Fibroblast of skin of scalp (primary cell): ENCODE data around the gene DOC2B.
A peak's percentile ranks its signal among the peaks of the same experiment; 100 is the strongest.
"Not testable (repeated sequence)": the region's sequence is repeated elsewhere in the genome, so short reads cannot be mapped to it uniquely, and the experiment has no call there.

Source experiments
- DNase-seq: peaks from one replicate; pipeline ENCODE4 v3.0.0-alpha.2; 2013

DOC2B gene

DNA sequence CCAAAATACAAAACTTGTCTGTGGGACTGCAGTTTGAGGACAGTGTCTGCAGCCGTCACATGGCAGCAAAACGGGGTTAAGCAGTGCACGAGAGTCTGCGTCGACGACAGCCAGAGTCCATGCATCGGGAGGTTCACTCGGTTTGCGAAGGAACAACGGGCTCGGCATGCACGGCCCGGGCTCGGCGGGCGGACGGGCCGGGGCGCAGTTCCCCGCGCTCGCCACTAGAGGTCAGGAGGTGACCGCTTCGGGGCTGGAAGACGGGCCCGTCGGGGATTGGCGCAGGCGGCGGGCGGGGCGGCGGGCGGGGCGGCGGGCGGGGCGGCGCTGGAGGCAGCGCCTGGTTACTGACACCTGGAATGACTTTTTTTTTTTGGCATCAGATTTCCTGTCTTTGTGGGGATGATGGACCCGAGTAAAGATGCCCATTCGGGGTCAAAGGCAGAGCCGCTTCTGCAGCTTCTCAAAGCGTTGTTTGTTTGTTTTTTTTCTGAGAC is 37.6 kb downstream of the DOC2B start:
- peak; percentile 59 for DNase-seq

DNA sequence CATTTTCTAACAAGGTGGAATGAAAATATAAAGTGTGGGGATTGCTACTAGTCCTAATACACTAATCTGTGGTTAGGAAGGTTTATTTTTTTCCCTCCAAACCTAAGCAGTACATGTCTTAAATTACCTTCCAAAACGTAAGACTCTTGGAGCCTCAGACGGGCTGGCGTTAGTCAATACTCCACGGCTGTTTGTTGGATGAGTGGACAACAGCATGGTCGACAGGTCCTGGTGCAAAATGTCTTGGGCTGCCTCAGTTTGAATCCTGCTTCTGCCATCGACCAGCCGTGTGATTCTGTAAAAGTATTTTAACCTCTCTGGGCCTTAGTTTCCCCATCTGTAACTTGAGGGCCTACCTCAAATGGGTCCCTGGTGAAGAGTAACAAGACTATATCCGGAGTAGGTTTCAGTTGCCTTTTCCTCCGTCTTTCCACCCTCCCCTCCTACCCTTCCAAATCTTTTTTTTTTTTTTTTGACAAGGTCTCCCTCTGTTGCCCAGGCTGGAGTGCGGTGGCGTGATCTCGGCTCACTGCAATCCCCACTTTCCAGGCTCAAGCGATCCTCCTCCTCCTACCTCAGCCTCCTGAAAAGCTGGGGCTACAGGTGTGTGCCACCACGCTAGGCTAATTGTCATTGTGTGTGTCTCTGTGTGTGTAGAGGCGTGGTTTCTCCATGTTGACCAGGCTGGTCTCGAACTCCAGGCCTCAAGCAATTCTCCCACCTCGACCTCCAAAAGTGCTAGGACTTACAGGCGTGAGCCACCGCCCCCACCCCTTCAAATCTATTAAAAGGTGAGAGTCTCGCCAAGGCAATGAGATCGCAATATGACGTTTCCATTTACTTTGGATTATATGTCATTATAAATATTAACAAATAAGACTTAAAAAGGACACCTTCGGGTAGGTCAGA is 38.3 kb downstream of the DOC2B start:
- DNase-seq = no peak

DNA sequence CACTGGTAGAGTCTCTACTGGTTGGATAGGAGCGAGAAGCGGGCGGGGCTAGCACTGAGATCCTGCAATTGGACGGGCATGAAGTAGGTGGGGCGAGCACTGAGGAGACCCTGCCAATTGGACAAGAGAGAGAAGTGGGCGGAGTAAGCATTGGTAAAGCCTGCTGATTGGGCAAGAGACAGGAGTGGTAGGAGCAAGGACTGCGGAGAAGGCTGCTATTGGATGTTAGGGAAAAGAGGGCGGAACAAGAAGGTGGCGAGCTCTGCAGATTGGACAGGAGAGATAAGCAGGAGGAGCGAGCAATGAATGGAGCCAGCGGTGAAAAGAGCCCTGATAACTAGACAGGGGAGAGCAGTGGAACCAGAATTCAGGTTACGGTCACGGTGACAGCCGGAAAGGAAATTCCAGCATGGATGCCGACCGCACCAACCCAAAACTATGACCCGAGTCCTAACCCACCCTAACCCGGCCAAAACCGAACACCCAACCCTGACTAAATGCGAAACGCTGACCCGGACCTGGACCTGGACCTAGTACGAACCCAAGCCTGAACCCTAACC is 39.3 kb downstream of the DOC2B start:
- peak; percentile 34 for DNase-seq

DNA sequence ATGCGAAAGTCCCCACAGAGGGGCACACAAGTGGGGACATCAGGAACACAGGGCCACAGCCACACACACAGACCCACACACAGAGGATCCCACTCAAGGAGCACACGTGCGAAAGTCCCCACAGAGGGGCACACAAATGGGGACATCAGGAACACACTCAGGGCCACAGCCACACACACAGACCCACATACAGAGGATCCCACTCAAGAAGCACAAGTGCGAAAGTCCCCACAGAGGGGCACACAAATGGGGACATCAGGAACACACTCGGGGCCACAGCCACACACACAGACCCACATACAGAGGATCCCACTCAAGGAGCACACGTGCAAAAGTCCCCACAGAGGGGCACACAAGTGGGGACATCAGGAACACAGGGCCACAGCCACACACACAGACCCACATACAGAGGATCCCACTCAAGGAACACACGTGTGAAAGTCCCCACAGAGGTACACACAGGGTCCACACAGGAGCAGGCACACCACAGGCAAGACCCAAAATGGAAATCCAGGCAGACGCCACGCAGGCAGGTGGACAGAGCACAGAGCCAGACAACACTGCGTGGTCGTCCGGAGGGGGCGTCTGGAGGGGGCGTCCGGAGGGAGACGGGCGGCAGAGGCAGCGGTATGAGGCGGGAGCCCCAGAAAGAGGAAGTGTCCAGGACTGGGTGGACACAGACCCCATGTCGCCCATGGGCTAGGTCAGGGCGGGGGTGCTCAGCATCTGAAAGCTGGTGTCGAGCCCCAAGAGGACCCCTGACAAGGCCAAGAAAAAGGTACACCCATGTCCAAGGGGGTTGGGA is 41.8 kb downstream of the DOC2B start:
- DNase-seq = not testable (repeated sequence)

DNA sequence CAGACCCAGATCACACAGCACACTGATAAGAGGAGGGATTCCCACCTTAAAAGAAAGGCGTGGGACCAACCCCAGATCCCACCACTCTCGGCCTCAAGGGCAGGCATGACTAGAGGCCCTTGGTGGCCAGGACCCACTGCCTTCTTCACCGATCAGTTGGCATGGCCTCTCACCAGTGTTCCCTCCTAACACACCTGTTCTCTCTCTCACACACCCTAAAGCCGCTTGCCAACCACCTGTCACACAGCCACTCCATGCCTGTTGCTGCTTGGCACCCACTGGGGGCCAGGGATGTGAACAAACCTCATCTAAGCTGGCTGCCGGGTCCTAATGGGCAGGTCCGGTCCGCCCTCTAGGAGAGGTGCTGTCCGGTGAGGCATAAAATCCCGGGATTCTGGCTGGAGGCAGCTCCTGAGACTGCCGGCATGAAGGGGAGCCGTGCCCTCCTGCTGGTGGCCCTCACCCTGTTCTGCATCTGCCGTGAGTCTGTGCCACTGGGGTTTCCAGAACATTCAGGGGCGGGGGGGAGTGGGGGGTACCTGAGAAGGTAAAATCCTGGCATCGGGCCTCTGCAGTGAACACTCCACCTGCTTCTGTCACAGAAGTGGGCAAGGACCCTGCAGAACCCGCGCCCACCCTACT is 44.2 kb downstream of the DOC2B start, which contains the start of gene SCGB1C2:
TSS of gene SCGB1C2 (plus strand) at position 404 of the 642 bp plus-strand sequence. CDS start at position 426, 22 bp downstream.
- not testable (repeated sequence) for DNase-seq

DNA sequence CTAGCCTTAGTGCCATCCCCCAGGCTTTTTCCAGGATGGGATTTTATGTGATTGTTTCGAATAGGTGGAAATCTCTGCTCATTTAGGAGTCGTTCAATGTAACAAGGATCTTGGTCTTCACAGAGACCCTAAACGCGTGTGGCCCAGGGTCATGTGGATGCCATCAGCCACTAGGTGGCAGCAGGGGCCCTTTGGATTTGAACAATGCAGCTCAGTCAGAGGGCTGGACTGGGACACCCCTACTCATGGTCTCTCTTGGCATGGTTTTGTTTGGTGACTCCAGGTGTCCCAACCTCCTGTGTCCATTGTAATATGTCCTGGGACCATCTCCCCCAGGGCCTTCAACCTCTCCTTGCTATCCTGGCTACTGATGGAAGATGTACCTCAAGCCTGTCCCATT is 44.9 kb downstream of the DOC2B start:
- DNase-seq = not testable (repeated sequence)

DNA sequence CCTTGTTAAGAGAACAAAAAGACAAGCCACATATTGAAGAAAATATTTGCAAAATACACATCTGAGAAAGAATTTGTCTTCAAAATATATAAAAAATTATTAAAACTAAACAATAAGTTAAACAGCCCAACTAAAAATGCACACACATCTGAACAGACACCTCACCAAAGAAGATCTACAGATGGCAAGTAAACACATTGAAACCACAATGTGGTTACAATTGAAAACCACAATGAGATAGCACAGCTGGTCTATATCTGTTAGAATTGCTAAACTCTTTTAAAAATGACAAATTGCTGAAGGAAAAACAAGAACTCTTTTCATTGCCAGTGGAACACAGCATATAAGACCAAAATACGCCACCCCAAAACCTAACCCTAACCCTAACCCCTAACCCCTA is 45.6 kb downstream of the DOC2B start:
- not testable (repeated sequence) for DNase-seq

DNA sequence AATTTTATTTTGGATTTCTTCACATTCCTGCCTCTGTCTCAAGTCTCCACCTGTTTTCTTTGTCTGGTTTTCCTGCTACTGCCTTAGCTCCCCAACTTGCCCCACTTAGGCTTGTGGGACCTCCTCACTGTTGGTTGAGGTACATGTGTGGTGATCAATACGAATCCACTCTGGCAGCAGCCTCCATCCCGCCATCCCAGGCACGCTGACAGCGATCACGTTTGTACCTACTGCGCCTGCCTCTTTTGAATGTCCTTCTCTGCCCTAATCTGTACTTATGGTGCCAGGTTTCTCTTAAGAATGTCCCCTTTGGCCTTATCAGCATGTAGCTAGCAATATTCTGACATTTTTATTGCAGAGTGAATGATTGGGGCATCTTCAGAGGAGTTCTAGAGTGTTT is 46.4 kb downstream of the DOC2B start:
- DNase-seq = not testable (repeated sequence)

DNA sequence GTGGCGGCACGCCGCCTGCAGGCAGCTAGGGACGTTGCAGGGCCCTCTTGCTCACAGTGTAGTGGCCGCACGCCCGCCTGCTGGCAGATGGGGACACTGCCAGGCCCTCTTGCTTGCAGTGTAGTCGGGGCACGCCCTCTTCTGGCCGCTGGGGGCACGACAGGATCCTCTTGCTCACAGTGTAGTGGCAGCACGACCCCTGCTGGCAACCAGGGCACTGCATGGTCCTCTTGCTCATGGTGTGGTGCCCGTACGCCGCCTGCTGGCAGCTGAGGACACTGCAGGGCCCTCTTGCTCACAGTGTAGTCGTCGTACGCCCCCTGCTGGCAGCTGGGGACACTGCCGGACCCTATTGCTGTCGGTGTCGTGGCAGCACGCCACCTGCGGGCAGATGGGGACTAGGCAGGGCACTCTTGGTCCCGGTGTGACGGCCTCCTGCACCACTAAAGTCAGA is 47.1 kb downstream of the DOC2B start:
- DNase-seq = not testable (repeated sequence)

DNA sequence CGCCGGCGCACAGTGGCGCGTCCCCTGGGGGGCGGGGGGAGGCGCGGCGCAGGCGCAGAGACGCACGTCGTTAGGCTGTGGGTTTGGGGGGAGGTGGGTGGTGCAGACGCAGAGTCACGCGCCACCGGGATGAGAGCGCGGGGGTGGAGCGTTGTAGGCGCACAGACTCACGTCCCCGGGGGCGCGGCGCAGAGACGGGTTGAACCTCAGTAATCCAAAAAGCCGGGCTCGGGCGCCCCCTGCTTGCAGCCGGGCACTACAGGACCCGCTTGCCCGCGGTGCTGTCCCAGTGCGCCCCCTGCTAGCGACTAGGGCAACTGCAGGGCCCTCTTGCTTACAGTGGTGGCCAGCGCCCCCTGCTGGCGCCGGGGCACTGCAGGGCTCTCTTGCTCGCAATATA is 47.5 kb downstream of the DOC2B start:
- DNase-seq = not testable (repeated sequence)

DNA sequence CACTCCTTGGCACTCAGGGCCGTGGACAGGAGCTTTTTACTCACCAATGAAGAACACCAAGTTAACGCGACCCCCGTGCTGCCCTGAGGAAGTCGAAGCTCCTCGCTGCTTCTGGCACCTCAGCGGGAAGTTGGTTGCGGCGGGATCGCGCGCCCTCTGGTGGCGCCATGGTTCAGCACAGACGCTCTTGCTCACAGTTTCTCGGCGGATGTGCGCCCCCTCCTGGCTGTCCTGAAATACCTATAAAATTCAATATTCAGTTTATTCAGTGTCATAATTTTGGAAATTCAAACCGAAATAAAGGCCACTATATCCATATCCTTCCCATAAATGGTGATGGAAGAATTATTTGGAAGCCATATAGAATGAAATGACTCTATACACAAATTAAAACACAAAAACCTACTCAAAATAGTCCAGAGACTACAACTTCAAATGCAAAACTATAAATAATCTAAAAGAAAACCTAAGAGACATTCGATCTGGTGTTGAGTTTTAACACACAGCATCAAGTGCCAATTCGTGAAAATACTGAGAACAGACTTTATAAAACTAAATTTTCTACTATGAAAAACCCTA is 63.0 kb downstream of the DOC2B start:
- peak; percentile 23 for DNase-seq

DNA sequence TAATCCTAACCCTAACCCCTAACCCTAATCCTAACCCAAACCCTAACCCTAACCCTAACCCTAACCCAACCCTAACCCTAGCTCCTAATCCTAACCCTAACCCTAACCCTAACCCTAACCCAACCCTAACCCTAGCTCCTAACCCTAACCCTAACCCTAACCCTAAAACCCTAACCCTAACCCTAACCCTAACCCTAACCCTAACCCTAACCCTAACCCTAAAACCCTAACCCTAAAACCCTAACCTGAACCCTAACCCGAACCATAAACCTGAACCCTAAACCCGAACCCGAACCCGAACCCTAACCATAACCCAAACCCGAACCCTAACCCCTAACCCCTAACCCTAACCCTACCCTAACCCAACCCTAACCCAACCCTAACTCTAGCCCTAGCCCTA is 68.3 kb downstream of the DOC2B start:
- not testable (repeated sequence) for DNase-seq
